SK-N-SH (cell line): ENCODE data around the gene FAM53A. TPM values are rescaled to one million over a fixed set of nuclear protein-coding genes. Genes with fewer than 3 reads are reported as not detected.

Experiments used
- CTCF ChIA-PET: fragments of 300-600, 350-600 bp; formaldehyde crosslinking; extraction: SDS; loops from one replicate; lab custom pipeline; 2021; lab: Yijun Ruan, JAX
- POLR2A ChIA-PET: fragments of 350-600 bp; sonication (Branson Sonifier 250); formaldehyde crosslinking; extraction: SDS; loops from one replicate; lab custom pipeline; 2020; ENCODE audit warnings: antibody characterized with exemption, inconsistent platforms; lab: Yijun Ruan, JAX
- DNase-seq: peaks from one replicate; pipeline ENCODE4 v3.0.0; 2012
- H2AFZ ChIP-seq: fragments of 200-600 bp; sonication (generic); 2 replicates; pipeline ENCODE4 v1.8.1; 2016; ENCODE audit warnings: antibody characterized with exemption, mild to moderate bottlenecking, low read depth
- H3F3A ChIP-seq: fragments of 200-600 bp; sonication (generic); replicated peaks from 2 replicates; pipeline ENCODE3; 2016; ENCODE audit warnings: antibody characterized with exemption, mild to moderate bottlenecking; ENCODE audit not compliant: insufficient read depth
- H3K27ac ChIP-seq, 2 experiments: fragments of 200-500 bp in 1 of 2; fragments of 200-600 bp in 1 of 2; sonication (Bioruptor generic) in 1 of 2; sonication (generic), shearing (Covaris generic) in 1 of 2; 2 replicates each; pipeline versions ENCODE4 v1.5.1 to v1.6.1; 2014 to 2016; ENCODE audit warnings: low read depth in 2 of 2, inconsistent platforms in 1 of 2, low read length in 1 of 2, mild to moderate bottlenecking in 1 of 2, mixed read lengths in 1 of 2
- H3K27me3 ChIP-seq: fragments of 200-600 bp; sonication (generic), shearing (Covaris generic); 2 replicates; pipeline ENCODE4 v1.6.1; 2016; ENCODE audit warnings: mixed run types; ENCODE audit not compliant: insufficient read depth
- H3K36me3 ChIP-seq, 2 experiments: fragments of 200-500 bp in 1 of 2; fragments of 200-600 bp in 1 of 2; sonication (Bioruptor generic) in 1 of 2; sonication (generic) in 1 of 2; replicated peaks in 1 of 2; 2 replicates each; pipeline versions ENCODE3 to v1.5.1; 2014 to 2016; ENCODE audit warnings: low read length in 1 of 2, mild to moderate bottlenecking in 1 of 2; ENCODE audit not compliant: insufficient read depth in 2 of 2, control insufficient read depth in 1 of 2
- H3K4me1 ChIP-seq, 2 experiments: fragments of 200-500 bp in 1 of 2; fragments of 200-600 bp in 1 of 2; sonication (Bioruptor generic) in 1 of 2; sonication (generic), shearing (Covaris generic) in 1 of 2; 2 replicates each; pipeline versions ENCODE4 v1.5.1 to v1.6.1; 2014 to 2016; ENCODE audit warnings: low read depth in 1 of 2, low read length in 1 of 2, mixed run types in 1 of 2; ENCODE audit not compliant: insufficient read depth in 2 of 2, control insufficient read depth in 1 of 2
- H3K4me2 ChIP-seq: fragments of 200-600 bp; sonication (generic), shearing (Covaris generic); 2 replicates; pipeline ENCODE4 v1.6.1; 2017; ENCODE audit warnings: mixed run types
- H3K4me3 ChIP-seq, 2 experiments: fragments of 200-500 bp in 1 of 2; fragments of 200-600 bp in 1 of 2; sonication (Bioruptor generic) in 1 of 2; sonication (generic), shearing (Covaris generic) in 1 of 2; 2 replicates each; pipeline versions ENCODE4 v1.5.1 to v1.8.1; 2014 to 2016; ENCODE audit warnings: low read depth in 2 of 2, inconsistent platforms in 1 of 2, low read length in 1 of 2, mild to moderate bottlenecking in 1 of 2, mixed read lengths in 1 of 2, moderate library complexity in 1 of 2
- H3K79me2 ChIP-seq: fragments of 200-600 bp; sonication (generic); 2 replicates; pipeline ENCODE4 v1.8.1; 2017; ENCODE audit warnings: mild to moderate bottlenecking; ENCODE audit not compliant: insufficient read depth
- H3K9ac ChIP-seq: fragments of 200-600 bp; sonication (generic); 2 replicates; pipeline ENCODE4 v1.6.1; 2017; ENCODE audit warnings: mixed run types
- H3K9me2 ChIP-seq: fragments of 200-600 bp; sonication (generic); 2 replicates; pipeline ENCODE4 v1.6.1; 2017; ENCODE audit warnings: mixed run types
- H3K9me3 ChIP-seq: fragments of 200-600 bp; sonication (generic); 2 replicates; pipeline ENCODE4 v1.6.1; 2017; ENCODE audit warnings: mixed run types, mild to moderate bottlenecking, moderate library complexity
- H4K20me1 ChIP-seq: fragments of 200-600 bp; sonication (generic); 2 replicates; pipeline ENCODE4 v1.6.1; 2017; ENCODE audit warnings: mild to moderate bottlenecking, mixed run types; ENCODE audit not compliant: insufficient read depth
- CHD2 ChIP-seq: fragments of 150-350 bp; IDR thresholded peaks from 2 replicates; pipeline ENCODE4 v1.6.1; 2018; ENCODE audit warnings: low read length; ENCODE audit not compliant: partially characterized antibody
- CTCF ChIP-seq: fragments of 200-600 bp; sonication (generic); IDR thresholded peaks from 2 replicates; pipeline ENCODE4 v1.6.1; 2017; ENCODE audit warnings: antibody characterized with exemption, mild to moderate bottlenecking, moderate library complexity
- FOSL2 ChIP-seq: IDR thresholded peaks from 2 replicates; pipeline ENCODE4 v1.4.0; 2012; ENCODE audit warnings: low read depth, mild to moderate bottlenecking, moderate library complexity, borderline replicate concordance
- FOXM1 ChIP-seq: IDR thresholded peaks from 2 replicates; pipeline ENCODE4 v1.4.0; 2012; ENCODE audit warnings: low read depth, mild to moderate bottlenecking
- GATA2 ChIP-seq: sonication (generic); formaldehyde crosslinking; IDR thresholded peaks from 2 replicates; pipeline ENCODE4 v1.5.0; 2020; ENCODE audit warnings: mild to moderate bottlenecking, missing genetic modification reagents
- JUND ChIP-seq: IDR thresholded peaks from 2 replicates; pipeline ENCODE4 v1.4.0; 2012
- POLR2AphosphoS5 ChIP-seq: IDR thresholded peaks from 2 replicates; pipeline ENCODE4 v1.6.1; 2012; ENCODE audit warnings: low read depth, low read length
- REST ChIP-seq: IDR thresholded peaks from 2 replicates; pipeline ENCODE4 v1.6.1; 2012; ENCODE audit warnings: mild to moderate bottlenecking, low read depth, low read length, moderate library complexity
- SIN3A ChIP-seq: IDR thresholded peaks from 2 replicates; pipeline ENCODE4 v1.6.1; 2012; ENCODE audit warnings: low read depth, mild to moderate bottlenecking, low read length, moderate library complexity, borderline replicate concordance
- USF1 ChIP-seq: IDR thresholded peaks from 2 replicates; pipeline ENCODE4 v1.4.0; 2012; ENCODE audit warnings: low read depth, borderline replicate concordance
- YY1 ChIP-seq: IDR thresholded peaks from 2 replicates; pipeline ENCODE4 v1.4.0; 2012; ENCODE audit warnings: low read depth, mild to moderate bottlenecking
- ZBTB33 ChIP-seq: IDR thresholded peaks from 2 replicates; pipeline ENCODE4 v1.4.0; 2012; ENCODE audit warnings: low read depth, borderline replicate concordance
- WGBS: methylation state at CpG from one replicate; pipeline ENCODE4 v1.1.6; 2017; ENCODE audit warnings: low lambda C conversion rate; 5-methylcytosine and 5-hydroxymethylcytosine counted together
- polyA plus RNA-seq, 3 experiments: library from polyadenylated mRNA; depleted of rRNA; stranded (reverse); fragments of >200 nt; gene quantifications; 2 replicates each; pipeline ENCODE4 v1.2.3, GENCODE V29; 2012

FAM53A gene
- polyA plus RNA-seq, 1 of the 3 experiments (the other 2 are of a cell fraction): 7.6 TPM

GRCh38 chr4:1601852-1602654, 82.1 kb downstream of the FAM53A start:
- Histone ChIP-seq H2AFZ (no peak overlapping the region), H3K27ac (no peak overlapping the region), H3K9ac (no peak overlapping the region), H3K4me2 (no peak overlapping the region), H3K9me3 (no peaks in the 10 kb centered on the region), H3K4me1 (no peaks in the 10 kb centered on the region; a peak in 1 of 4 replicates), H3K9me2 (no peaks in the 10 kb centered on the region), H4K20me1 (no peaks in the 10 kb centered on the region), H3K27me3 (no peaks in the 10 kb centered on the region), H3K36me3 (no peaks in the 10 kb centered on the region), H3K79me2 (no peaks in the 10 kb centered on the region), H3K4me3 (no peak overlapping the region), H3F3A (no peaks in the 10 kb centered on the region)
- ChIA-PET CTCF (interaction anchor here (1.7 kb wide), 1 partner anchor 27 kb away, joined by 8 read pairs; no protein-coding TSS in a partner anchor), POLR2A (no interaction called here)
- no peak for DNase-seq
- TF ChIP-seq POLR2AphosphoS5 (no peak), FOSL2 (no peak), CHD2 (no peak), SIN3A (no peak), JUND (no peak), ZBTB33 (no peak), FOXM1 (no peak), USF1 (no peak), CTCF (no peak), REST (no peak), GATA2 (CRISPR knock-in tag) (no peak), YY1 (no peak)
- 86% methylated on average over 23 of the region's 23 CpGs for WGBS
